Tibial nerve (tissue), 4 donors: Measurements from ENCODE around the gene CACNG5. TPM values are rescaled to one million over a fixed set of nuclear protein-coding genes. Genes with fewer than 3 reads are reported as not detected.

Experiments used
- DNase-seq, 2 donors: peaks; one replicate each; pipeline ENCODE4 v3.0.0-alpha.2; 2019; ENCODE audit warnings: low spot score in 2 of 2
- H3K27ac ChIP-seq, 4 donors: fragments of 200-600 bp; sonication (generic) in 3 of 4; one replicate each; pipeline ENCODE4 v1.5.1; 2017 to 2019; ENCODE audit warnings: mild to moderate bottlenecking in 1 of 4
- H3K27me3 ChIP-seq, 2 donors: fragments of 200-600 bp; sonication (generic) in 1 of 2; one replicate each; pipeline versions ENCODE4 v1.5.1 to v1.6.0; 2017 to 2019
- H3K36me3 ChIP-seq, 3 donors: fragments of 200-600 bp; sonication (generic); one replicate each; pipeline ENCODE4 v1.5.1; 2018 to 2019
- H3K4me1 ChIP-seq, 4 donors: fragments of 200-600 bp; sonication (generic) in 3 of 4; one replicate each; pipeline ENCODE4 v1.5.1; 2017 to 2019
- H3K4me3 ChIP-seq, 4 donors: fragments of 200-600 bp; sonication (generic) in 3 of 4; one replicate each; pipeline ENCODE4 v1.5.1; 2017 to 2019; ENCODE audit warnings: mild to moderate bottlenecking in 1 of 4, moderate library complexity in 1 of 4
- H3K9me3 ChIP-seq, 4 donors: fragments of 200-600 bp; sonication (generic) in 3 of 4; one replicate each; pipeline ENCODE4 v1.5.1; 2017 to 2019
- EP300 ChIP-seq, 2 donors: sonication (generic); formaldehyde crosslinking; IDR thresholded peaks; one replicate each; pipeline ENCODE4 v1.6.1; 2017; ENCODE audit warnings: antibody characterized with exemption in 2 of 2, mild to moderate bottlenecking in 1 of 2
- POLR2A ChIP-seq, 2 donors: fragments of 450-650 bp; IDR thresholded peaks; one replicate each; pipeline ENCODE4 v1.6.1; 2017; ENCODE audit warnings: antibody characterized with exemption in 2 of 2, mild to moderate bottlenecking in 2 of 2, moderate library complexity in 2 of 2
- WGBS, 2 donors: methylation state at CpG; one replicate each; pipeline ENCODE4 v1.1.5; 2018; 5-methylcytosine and 5-hydroxymethylcytosine counted together
- total RNA-seq, 4 donors: library from RNA; depleted of rRNA; stranded (reverse); fragments of >200 nt; gene quantifications; one replicate each; pipeline ENCODE4 v1.1.0, GENCODE V29; 2016
- TF ChIP-seq, protein P1 (sequence below), 5 experiments: fragments of 200-600 bp in 3 of 5; fragments of 450-650 bp in 2 of 5; sonication (generic) in 3 of 5; IDR thresholded peaks; one replicate each; pipeline ENCODE4 v1.5.1; 2016 to 2019; ENCODE audit warnings: antibody characterized with exemption in 5 of 5, mild to moderate bottlenecking in 3 of 5, moderate library complexity in 2 of 5

The CACNG5 gene
- total RNA-seq, 4 donors from 2014 or later = not detected

GRCh38 chr17:66885417-66885816 lies 50.5 kb downstream of the CACNG5 start:
- WGBS, 2 donors = 34 to 59% methylated on average over 3 to 4 of the region's 4 CpGs
- DNase-seq = no peak
- no peaks in the 10 kb centered on the region for H3K36me3 ChIP-seq
- TF ChIP-seq, protein P1, sequence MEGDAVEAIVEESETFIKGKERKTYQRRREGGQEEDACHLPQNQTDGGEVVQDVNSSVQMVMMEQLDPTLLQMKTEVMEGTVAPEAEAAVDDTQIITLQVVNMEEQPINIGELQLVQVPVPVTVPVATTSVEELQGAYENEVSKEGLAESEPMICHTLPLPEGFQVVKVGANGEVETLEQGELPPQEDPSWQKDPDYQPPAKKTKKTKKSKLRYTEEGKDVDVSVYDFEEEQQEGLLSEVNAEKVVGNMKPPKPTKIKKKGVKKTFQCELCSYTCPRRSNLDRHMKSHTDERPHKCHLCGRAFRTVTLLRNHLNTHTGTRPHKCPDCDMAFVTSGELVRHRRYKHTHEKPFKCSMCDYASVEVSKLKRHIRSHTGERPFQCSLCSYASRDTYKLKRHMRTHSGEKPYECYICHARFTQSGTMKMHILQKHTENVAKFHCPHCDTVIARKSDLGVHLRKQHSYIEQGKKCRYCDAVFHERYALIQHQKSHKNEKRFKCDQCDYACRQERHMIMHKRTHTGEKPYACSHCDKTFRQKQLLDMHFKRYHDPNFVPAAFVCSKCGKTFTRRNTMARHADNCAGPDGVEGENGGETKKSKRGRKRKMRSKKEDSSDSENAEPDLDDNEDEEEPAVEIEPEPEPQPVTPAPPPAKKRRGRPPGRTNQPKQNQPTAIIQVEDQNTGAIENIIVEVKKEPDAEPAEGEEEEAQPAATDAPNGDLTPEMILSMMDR (IDR thresholded peaks at IDR 0.05) = no peak
- TF ChIP-seq EP300 (IDR thresholded peaks at IDR 0.05) (no peak), POLR2A (IDR thresholded peaks at IDR 0.05) (no peak)
- no peak overlapping the region for H3K4me3 ChIP-seq
- no peaks in the 10 kb centered on the region for H3K4me1 ChIP-seq
- H3K27ac ChIP-seq = no peak overlapping the region
- no peaks in the 10 kb centered on the region for H3K9me3 ChIP-seq
- H3K27me3 ChIP-seq = no peaks in the 10 kb centered on the region

GRCh38 chr17:66889480-66890230 lies 54.7 kb downstream of the CACNG5 start:
- no peaks in the 10 kb centered on the region for H3K27me3 ChIP-seq
- WGBS, 2 donors = 85 to 86% methylated on average over 7 of the region's 7 CpGs
- no peaks in the 10 kb centered on the region for H3K4me1 ChIP-seq
- no peaks in the 10 kb centered on the region for H3K9me3 ChIP-seq
- TF ChIP-seq EP300 (IDR thresholded peaks at IDR 0.05) (no peak), POLR2A (IDR thresholded peaks at IDR 0.05) (no peak)
- TF ChIP-seq, protein P1 (IDR thresholded peaks at IDR 0.05) = no peak
- DNase-seq = no peak
- no peaks in the 10 kb centered on the region for H3K36me3 ChIP-seq
- H3K4me3 ChIP-seq = no peak overlapping the region
- no peak overlapping the region for H3K27ac ChIP-seq

DNA sequence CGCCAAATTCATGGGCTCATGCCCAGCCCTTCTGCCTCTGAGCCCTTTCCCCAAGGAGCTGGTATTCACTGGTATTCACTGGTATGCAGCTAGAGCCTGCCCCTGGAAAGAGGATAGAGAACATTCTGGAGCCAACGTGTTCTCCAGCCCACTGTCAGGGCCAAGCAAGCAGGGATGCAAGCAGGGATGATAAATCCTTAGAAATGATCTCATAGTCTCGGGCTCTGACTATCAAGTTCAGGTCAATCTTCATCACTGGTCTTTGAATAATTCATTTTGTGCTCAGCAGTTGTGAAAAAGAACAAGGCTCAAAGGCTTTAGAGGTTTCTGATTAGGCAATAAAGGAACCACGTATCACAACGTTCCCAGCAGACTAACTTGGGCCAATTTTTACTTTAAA lies 57.3 kb downstream of the CACNG5 start:
- 28 to 31% methylated on average over 4 to 5 of the region's 5 CpGs for WGBS, 2 donors
- DNase-seq = no peak
- no peak overlapping the region for H3K4me3 ChIP-seq
- no peaks in the 10 kb centered on the region for H3K4me1 ChIP-seq
- H3K27me3 ChIP-seq = no peaks in the 10 kb centered on the region
- no peaks in the 10 kb centered on the region for H3K36me3 ChIP-seq
- H3K27ac ChIP-seq = no peak overlapping the region
- TF ChIP-seq, protein P1 (IDR thresholded peaks at IDR 0.05) = no peak
- TF ChIP-seq EP300 (IDR thresholded peaks at IDR 0.05) = no peak
- no peak for TF ChIP-seq POLR2A (IDR thresholded peaks at IDR 0.05)
- H3K9me3 ChIP-seq = no peaks in the 10 kb centered on the region

GRCh38 chr17:66893382-66893781 lies 58.5 kb downstream of the CACNG5 start:
- WGBS, 2 donors = 77 to 91% methylated on average over 6 of the region's 6 CpGs
- Histone ChIP-seq H3K4me3 (no peak overlapping the region), H3K9me3 (no peaks in the 10 kb centered on the region), H3K36me3 (no peaks in the 10 kb centered on the region), H3K27me3 (no peaks in the 10 kb centered on the region), H3K4me1 (no peaks in the 10 kb centered on the region), H3K27ac (no peak overlapping the region)
- TF ChIP-seq POLR2A (IDR thresholded peaks at IDR 0.05) (no peak), EP300 (IDR thresholded peaks at IDR 0.05) (no peak)
- TF ChIP-seq, protein P1 (IDR thresholded peaks at IDR 0.05) = no peak
- DNase-seq = no peak

GRCh38 chr17:66893863-66894262 lies 58.9 kb downstream of the CACNG5 start:
- no peak overlapping the region for H3K27ac ChIP-seq
- H3K27me3 ChIP-seq = no peaks in the 10 kb centered on the region
- WGBS, 2 donors = 90 to 94% methylated on average over 5 of the region's 5 CpGs
- no peak overlapping the region for H3K4me3 ChIP-seq
- no peaks in the 10 kb centered on the region for H3K4me1 ChIP-seq
- no peaks in the 10 kb centered on the region for H3K9me3 ChIP-seq
- H3K36me3 ChIP-seq = no peaks in the 10 kb centered on the region
- TF ChIP-seq POLR2A (IDR thresholded peaks at IDR 0.05) (no peak), EP300 (IDR thresholded peaks at IDR 0.05) (no peak)
- TF ChIP-seq, protein P1 (IDR thresholded peaks at IDR 0.05) = no peak
- no peak for DNase-seq
